Naive B cell (primary cell): ENCODE data around the gene UIMC1. TPM values are rescaled to one million over a fixed set of nuclear protein-coding genes. Genes with fewer than 3 reads are reported as not detected.

Source experiments
- ATAC-seq, 2 donors: fragments of 150-1000 bp; cut with Tn5 transposase; 2 replicates each; pipeline ENCODE4 v1.10.0; 2021; ENCODE audit warnings: low read depth in 2 of 2, mild to moderate bottlenecking in 2 of 2, moderate library complexity in 2 of 2
- DNase-seq: peaks from one replicate; pipeline ENCODE4 v3.0.0; 2022
- H3K27ac Mint-ChIP-seq, 6 donors: one replicate each; pipeline ENCODE4 v1.8.0; 2020 to 2022; ENCODE audit warnings: mild to moderate bottlenecking in 6 of 6, mixed read lengths in 6 of 6, moderate library complexity in 5 of 6, inconsistent platforms in 2 of 6
- H3K27me3 Mint-ChIP-seq, 3 donors: one replicate each; pipeline ENCODE4 v1.8.0; 2021 to 2022; ENCODE audit warnings: mixed read lengths in 3 of 3, mild to moderate bottlenecking in 1 of 3
- H3K36me3 Mint-ChIP-seq, 2 donors: one replicate each; pipeline ENCODE4 v1.8.0; 2020 to 2022; ENCODE audit warnings: mixed read lengths in 2 of 2, inconsistent platforms in 1 of 2, mild to moderate bottlenecking in 1 of 2
- H3K4me1 Mint-ChIP-seq, 3 donors: one replicate each; pipeline ENCODE4 v1.8.0; 2020 to 2022; ENCODE audit warnings: mixed read lengths in 3 of 3, inconsistent platforms in 1 of 3, mild to moderate bottlenecking in 1 of 3, moderate library complexity in 1 of 3
- H3K4me3 Mint-ChIP-seq, 8 donors: one replicate each; pipeline ENCODE4 v1.8.0; 2020 to 2022; ENCODE audit warnings: mild to moderate bottlenecking in 8 of 8, mixed read lengths in 8 of 8, moderate library complexity in 8 of 8, inconsistent platforms in 2 of 8
- H3K9me3 Mint-ChIP-seq, 7 donors: one replicate each; pipeline ENCODE4 v1.8.0; 2020 to 2022; ENCODE audit warnings: mixed read lengths in 7 of 7, mild to moderate bottlenecking in 5 of 7, inconsistent platforms in 2 of 7, moderate library complexity in 1 of 7
- polyA plus RNA-seq, 6 donors: library from polyadenylated mRNA; unstranded; fragments of 300-500 nt; fragmentation: Illumina TruSeq; gene quantifications; one replicate each; pipeline ENCODE4 v1.2.3, GENCODE V29; 2021; ENCODE audit warnings: low read depth in 6 of 6

UIMC1 gene
- polyA plus RNA-seq, 6 donors from 2014 or later = 25.0 to 39.1 (median 32.7) TPM

- Mint-ChIP-seq H3K27ac (peak overlapping the region in 1 of 6 donors; percentile 2), H3K27me3 (no peaks in the 10 kb centered on the region), H3K36me3 (peaks cover 17% of the 10 kb centered on the region in 2 donors), H3K4me1 (peaks cover 12 to 22% (median 19%) of the 10 kb centered on the region in 3 donors), H3K9me3 (no peaks in the 10 kb centered on the region), H3K4me3 (no peak overlapping the region)
- ATAC-seq (no peak), DNase-seq (no peak)
Observed at GRCh38 chr5:176979669-176980068, 26.9 kb downstream of the UIMC1 start.

- H3K9me3 Mint-ChIP-seq = no peaks in the 10 kb centered on the region
- DNase-seq = no peak
- no peak overlapping the region for H3K4me3 Mint-ChIP-seq
- H3K27me3 Mint-ChIP-seq = no peaks in the 10 kb centered on the region
- H3K36me3 Mint-ChIP-seq = peaks cover 0 to 20% of the 10 kb centered on the region in 2 donors
- H3K27ac Mint-ChIP-seq = no peak overlapping the region
- H3K4me1 Mint-ChIP-seq = peaks cover 0 to 5% (median 5%) of the 10 kb centered on the region in 3 donors
- ATAC-seq = no peak
Observed at GRCh38 chr5:176965633-176966032, 40.9 kb downstream of the UIMC1 start.

GRCh38 chr5:176959051-176959450 is 47.5 kb downstream of the UIMC1 start:
- peak; percentile 21 for DNase-seq
- H3K4me3 Mint-ChIP-seq = peak overlapping the region in 1 of 8 donors; percentile 47
- peak overlapping the region in 1 of 6 donors; percentile 88 for H3K27ac Mint-ChIP-seq

GRCh38 chr5:176956756-176957155 is 49.8 kb downstream of the UIMC1 start:
- Mint-ChIP-seq H3K36me3 (peaks cover 1 to 3% of the 10 kb centered on the region in 2 donors), H3K27me3 (no peaks in the 10 kb centered on the region), H3K4me3 (no peak overlapping the region), H3K9me3 (peaks cover 0 to 2% (median 0%) of the 10 kb centered on the region in 7 donors), H3K4me1 (peaks cover 0 to 11% (median 7%) of the 10 kb centered on the region in 3 donors), H3K27ac (peak overlapping the region in 2 of 6 donors; percentile 57 to 64)
- DNase-seq (no peak), ATAC-seq (no peak)

More at GRCh38 chr5:176959051-176959450, 47.5 kb downstream of the UIMC1 start:
- Mint-ChIP-seq H3K4me1 (peaks cover 0 to 11% (median 7%) of the 10 kb centered on the region in 3 donors), H3K27me3 (no peaks in the 10 kb centered on the region), H3K9me3 (peaks cover 0 to 2% (median 0%) of the 10 kb centered on the region in 7 donors), H3K36me3 (no peaks in the 10 kb centered on the region)
- ATAC-seq = peak; percentile 57 to 59

GRCh38 chr5:176955895-176956294 is 50.7 kb downstream of the UIMC1 start:
- H3K9me3 Mint-ChIP-seq = peaks cover 0 to 2% (median 0%) of the 10 kb centered on the region in 7 donors
- no peak for DNase-seq
- no peak for ATAC-seq
- peaks cover 0 to 11% (median 7%) of the 10 kb centered on the region in 3 donors for H3K4me1 Mint-ChIP-seq
- H3K27ac Mint-ChIP-seq = peak overlapping the region in 1 of 6 donors; percentile 59
- H3K27me3 Mint-ChIP-seq = no peaks in the 10 kb centered on the region
- H3K4me3 Mint-ChIP-seq = no peak overlapping the region
- peaks cover 5 to 6% of the 10 kb centered on the region in 2 donors for H3K36me3 Mint-ChIP-seq

- Mint-ChIP-seq H3K27ac (no peak overlapping the region), H3K36me3 (peaks cover 5 to 6% of the 10 kb centered on the region in 2 donors)
Observed at GRCh38 chr5:176954050-176954449, 52.5 kb downstream of the UIMC1 start.

GRCh38 chr5:176952531-176953193 is 53.9 kb downstream of the UIMC1 start:
- DNase-seq (no peak), ATAC-seq (no peak)
- Mint-ChIP-seq H3K27me3 (no peaks in the 10 kb centered on the region), H3K36me3 (peaks cover 10 to 12% of the 10 kb centered on the region in 2 donors), H3K4me1 (peaks cover 0 to 7% (median 2%) of the 10 kb centered on the region in 3 donors), H3K27ac (no peak overlapping the region), H3K4me3 (no peak overlapping the region), H3K9me3 (no peaks in the 10 kb centered on the region)

More at GRCh38 chr5:176954050-176954449, 52.5 kb downstream of the UIMC1 start:
- Mint-ChIP-seq H3K27me3 (no peaks in the 10 kb centered on the region), H3K4me1 (peaks cover 0 to 9% (median 5%) of the 10 kb centered on the region in 3 donors), H3K9me3 (no peaks in the 10 kb centered on the region), H3K4me3 (no peak overlapping the region)
- DNase-seq (no peak), ATAC-seq (no peak)

GRCh38 chr5:176948458-176948857 is 58.1 kb downstream of the UIMC1 start:
- Mint-ChIP-seq H3K4me3 (no peak overlapping the region), H3K9me3 (no peaks in the 10 kb centered on the region), H3K36me3 (peaks cover 12 to 15% of the 10 kb centered on the region in 2 donors), H3K4me1 (no peaks in the 10 kb centered on the region), H3K27ac (no peak overlapping the region), H3K27me3 (no peaks in the 10 kb centered on the region)
- DNase-seq (no peak), ATAC-seq (no peak)

GRCh38 chr5:176947847-176948246 is 58.7 kb downstream of the UIMC1 start:
- Mint-ChIP-seq H3K27ac (peak overlapping the region in 2 of 6 donors; percentile 9 to 40), H3K27me3 (no peaks in the 10 kb centered on the region), H3K4me3 (no peak overlapping the region), H3K4me1 (peaks cover 0 to 3% (median 0%) of the 10 kb centered on the region in 3 donors), H3K9me3 (no peaks in the 10 kb centered on the region), H3K36me3 (peaks cover 18 to 21% of the 10 kb centered on the region in 2 donors)
- ATAC-seq (no peak), DNase-seq (no peak)

GRCh38 chr5:176944268-176944667 is 62.3 kb downstream of the UIMC1 start:
- H3K4me3 Mint-ChIP-seq = no peak overlapping the region
- H3K27ac Mint-ChIP-seq = peak overlapping the region in 1 of 6 donors; percentile 51
- peaks cover 14 to 18% of the 10 kb centered on the region in 2 donors for H3K36me3 Mint-ChIP-seq
- DNase-seq (no peak), ATAC-seq (no peak)
- H3K4me1 Mint-ChIP-seq = peaks cover 0 to 3% (median 2%) of the 10 kb centered on the region in 3 donors
- no peaks in the 10 kb centered on the region for H3K9me3 Mint-ChIP-seq
- H3K27me3 Mint-ChIP-seq = no peaks in the 10 kb centered on the region

GRCh38 chr5:176943816-176944215 is 62.8 kb downstream of the UIMC1 start:
- Mint-ChIP-seq H3K4me3 (no peak overlapping the region), H3K4me1 (peaks cover 0 to 3% (median 2%) of the 10 kb centered on the region in 3 donors), H3K27ac (no peak overlapping the region), H3K27me3 (no peaks in the 10 kb centered on the region), H3K36me3 (peaks cover 14 to 18% of the 10 kb centered on the region in 2 donors), H3K9me3 (no peaks in the 10 kb centered on the region)
- ATAC-seq = no peak
- no peak for DNase-seq

- ATAC-seq (no peak), DNase-seq (no peak)
- Mint-ChIP-seq H3K27me3 (no peaks in the 10 kb centered on the region), H3K36me3 (peaks cover 9 to 11% of the 10 kb centered on the region in 2 donors), H3K9me3 (no peaks in the 10 kb centered on the region), H3K27ac (peak overlapping the region in 2 of 6 donors; percentile 18 to 47), H3K4me1 (peaks cover 0 to 3% (median 2%) of the 10 kb centered on the region in 3 donors), H3K4me3 (no peak overlapping the region)
Observed at GRCh38 chr5:176941951-176942350, 64.6 kb downstream of the UIMC1 start.

GRCh38 chr5:176938472-176938871 is 68.1 kb downstream of the UIMC1 start:
- no peak for DNase-seq
- Mint-ChIP-seq H3K9me3 (no peaks in the 10 kb centered on the region), H3K36me3 (peaks cover 7 to 8% of the 10 kb centered on the region in 2 donors), H3K27ac (peak overlapping the region in 2 of 6 donors; percentile 24 to 53), H3K4me3 (no peak overlapping the region), H3K27me3 (no peaks in the 10 kb centered on the region), H3K4me1 (peaks cover 0 to 8% (median 2%) of the 10 kb centered on the region in 3 donors)
- ATAC-seq = no peak

GRCh38 chr5:176935017-176935416 is 71.6 kb downstream of the UIMC1 start:
- ATAC-seq (no peak), DNase-seq (no peak)
- H3K27me3 Mint-ChIP-seq = no peaks in the 10 kb centered on the region
- no peak overlapping the region for H3K4me3 Mint-ChIP-seq
- H3K4me1 Mint-ChIP-seq = peaks cover 5 to 18% (median 14%) of the 10 kb centered on the region in 3 donors
- no peak overlapping the region for H3K27ac Mint-ChIP-seq
- H3K9me3 Mint-ChIP-seq = no peaks in the 10 kb centered on the region
- H3K36me3 Mint-ChIP-seq = no peaks in the 10 kb centered on the region
